Activated gamma-delta T cell (primary cell): ENCODE data around the gene KCNMA1.

Experiments used
- DNase-seq: peaks from one replicate; lab custom pipeline; 2025; lab: John Stamatoyannopoulos, UW

The KCNMA1 gene

GRCh38 chr10:77634939-77635338 lies 2.7 kb downstream of the KCNMA1 start:
- no peak for DNase-seq

GRCh38 chr10:77633376-77633775 lies 4.2 kb downstream of the KCNMA1 start:
- DNase-seq: no peak

GRCh38 chr10:77631241-77631640 lies 6.4 kb downstream of the KCNMA1 start:
- DNase-seq: no peak

GRCh38 chr10:77630507-77630848 lies 7.1 kb downstream of the KCNMA1 start:
- DNase-seq: no peak

- DNase-seq: no peak
Measured at GRCh38 chr10:77629775-77630506, 7.7 kb downstream of the KCNMA1 start.

GRCh38 chr10:77628906-77629730 lies 8.5 kb downstream of the KCNMA1 start:
- no peak for DNase-seq

- DNase-seq: no peak
Measured at GRCh38 chr10:77626266-77626935, 11.2 kb downstream of the KCNMA1 start.

GRCh38 chr10:77625379-77625778 lies 12.2 kb downstream of the KCNMA1 start:
- DNase-seq: no peak

- DNase-seq: no peak
Measured at GRCh38 chr10:77622889-77623291, 14.7 kb downstream of the KCNMA1 start.

GRCh38 chr10:77620731-77621130 lies 16.9 kb downstream of the KCNMA1 start:
- no peak for DNase-seq

- DNase-seq: no peak
Measured at GRCh38 chr10:77619964-77620703, 17.5 kb downstream of the KCNMA1 start.

GRCh38 chr10:77618117-77618516 lies 19.5 kb downstream of the KCNMA1 start:
- no peak for DNase-seq

- no peak for DNase-seq
Measured at GRCh38 chr10:77616766-77617165, 20.8 kb downstream of the KCNMA1 start.

GRCh38 chr10:77614778-77615625 lies 22.6 kb downstream of the KCNMA1 start:
- DNase-seq: no peak

GRCh38 chr10:77613476-77614130 lies 24.0 kb downstream of the KCNMA1 start:
- no peak for DNase-seq

GRCh38 chr10:77611670-77612069 lies 25.9 kb downstream of the KCNMA1 start:
- no peak for DNase-seq

- no peak for DNase-seq
Measured at GRCh38 chr10:77611221-77611620, 26.4 kb downstream of the KCNMA1 start.

- no peak for DNase-seq
Measured at GRCh38 chr10:77609781-77610272, 27.8 kb downstream of the KCNMA1 start.

- DNase-seq: no peak
Measured at GRCh38 chr10:77608281-77608680, 29.3 kb downstream of the KCNMA1 start.

GRCh38 chr10:77606751-77607150 lies 30.9 kb downstream of the KCNMA1 start:
- DNase-seq: no peak
